OCI-LY7 (cell line): ENCODE results near the gene CEP70.
"Not testable (repeated sequence)": the region's sequence is repeated elsewhere in the genome, so short reads cannot be mapped to it uniquely, and the experiment has no call there.

Source experiments
- CTCF ChIP-seq: fragments of 200-600 bp; sonication (generic); conservative IDR thresholded peaks from 2 replicates; pipeline ENCODE4 v1.5.1; 2014; ENCODE audit warnings: mild to moderate bottlenecking, antibody characterized with exemption, low read length, moderate library complexity, mixed read lengths
- EZH2phosphoT487 ChIP-seq: fragments of 200-600 bp; sonication (generic); IDR thresholded peaks from 2 replicates; pipeline ENCODE4 v1.6.1; 2018; ENCODE audit warnings: low read depth, borderline replicate concordance, mild to moderate bottlenecking, mixed run types, antibody characterized with exemption, low read length, moderate library complexity, mixed read lengths

- TF ChIP-seq CTCF, EZH2phosphoT487: not testable (repeated sequence)
Measured at GRCh38 chr3:138604106-138604595, 10.1 kb upstream of the CEP70 start.
